NCI-H82 treated with DMSO at 0.1 percent for 48 hours (cell line): Measurements from ENCODE around the gene RELB.

Experiments
- DNase-seq: peaks from one replicate; lab custom pipeline; 2025; ENCODE audit not compliant: unreplicated experiment; lab: John Stamatoyannopoulos, UW

The RELB gene

DNA sequence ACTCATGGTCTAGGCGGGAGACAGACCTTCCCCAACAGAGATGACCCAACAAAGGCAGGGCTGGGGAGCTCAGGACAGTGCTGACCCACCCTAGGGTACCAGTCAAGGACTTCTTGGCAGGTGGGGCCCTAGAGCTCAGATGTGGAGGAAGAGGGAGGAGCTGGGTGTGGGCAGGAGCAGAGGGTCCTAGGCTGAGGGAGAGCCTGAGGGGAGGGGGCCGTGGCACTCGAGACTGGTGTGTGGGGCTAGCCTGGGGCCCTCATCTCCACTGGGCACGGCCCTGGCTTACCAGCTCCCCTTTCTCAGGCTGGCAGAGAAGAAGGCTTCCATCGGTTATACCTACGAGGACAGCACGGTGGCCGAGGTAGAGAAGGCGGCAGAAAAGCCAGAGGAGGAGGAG, 56.2 kb downstream of the RELB start:
- DNase-seq: no peak

DNA sequence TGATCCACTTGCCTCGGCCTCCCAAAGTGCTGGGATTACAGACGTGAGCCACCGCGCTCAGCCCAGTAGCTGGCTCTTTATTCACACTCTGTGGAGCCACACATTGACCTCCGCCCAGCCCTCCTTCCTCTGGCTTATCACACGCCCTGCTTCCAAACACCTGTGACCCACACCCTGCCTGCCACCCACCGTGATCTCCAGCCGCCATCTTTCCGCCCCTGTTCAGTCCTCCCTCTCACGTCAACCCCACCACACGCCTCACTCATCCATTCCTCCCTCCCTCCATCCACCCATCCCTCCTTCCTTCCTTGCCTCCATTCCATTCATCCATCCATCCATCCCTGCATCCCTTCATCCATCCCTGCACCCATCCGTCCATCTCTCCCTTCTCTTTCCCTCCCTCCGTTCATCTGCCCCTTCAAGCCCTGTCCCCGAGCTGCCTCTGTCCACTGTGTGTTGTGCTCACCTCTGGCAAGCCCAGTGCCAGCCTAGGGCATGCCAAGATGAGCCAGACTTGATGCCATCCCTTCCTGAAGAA, 57.4 kb downstream of the RELB start:
- DNase-seq: no peak

DNA sequence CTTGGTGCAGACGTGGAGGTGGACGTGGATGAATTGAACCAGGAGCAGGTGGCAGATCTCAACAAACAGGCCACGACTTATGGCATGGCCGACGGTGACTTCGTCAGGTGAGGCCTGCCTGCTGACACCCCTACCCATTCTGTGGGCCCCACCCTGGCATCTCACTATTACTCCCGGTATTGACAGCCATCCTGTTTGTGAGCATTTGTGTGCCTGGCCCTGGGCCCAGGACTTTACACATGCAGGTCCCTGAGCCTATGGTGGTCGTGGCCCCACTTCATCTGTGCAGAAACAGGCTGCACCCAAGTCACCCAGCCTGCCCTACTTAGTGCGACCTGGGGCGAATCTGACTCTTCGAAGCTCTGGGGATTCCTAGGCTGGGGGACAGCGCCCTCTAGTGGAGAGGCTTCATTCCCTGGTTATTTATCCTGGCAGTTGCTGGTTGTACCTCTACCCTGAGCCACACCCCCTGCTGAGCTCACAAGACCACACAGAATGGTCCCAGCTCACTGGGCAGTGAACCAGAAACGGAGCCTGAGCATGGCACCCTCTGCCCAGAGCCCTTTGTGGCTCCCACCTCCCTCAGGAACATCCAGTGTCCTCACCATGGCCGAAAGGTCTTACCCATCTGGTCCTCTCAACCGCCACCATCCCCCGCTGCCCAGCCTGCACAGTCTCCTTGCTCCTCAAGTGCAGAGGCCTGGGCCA, 58.1 kb downstream of the RELB start:
- DNase-seq: peak; percentile 51

DNA sequence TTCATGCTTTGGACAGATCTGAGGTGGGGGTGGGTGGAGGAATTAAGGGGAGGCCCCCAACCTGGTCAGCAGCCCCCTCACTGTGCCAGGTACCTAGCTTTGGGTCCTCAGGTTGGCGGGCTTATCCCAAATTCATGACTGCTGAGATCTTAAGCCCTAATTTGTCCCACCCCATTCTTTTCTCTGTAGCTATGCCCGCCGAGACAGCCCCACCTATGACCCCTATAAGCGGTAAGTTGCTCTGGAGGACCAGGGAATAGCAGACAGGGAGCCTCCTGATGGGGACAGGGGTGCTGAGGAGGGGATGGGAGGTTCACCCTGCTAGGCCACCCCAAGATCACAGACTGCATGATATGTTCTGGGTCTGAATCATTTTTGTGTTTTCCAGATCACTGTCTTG, 60.7 kb downstream of the RELB start:
- DNase-seq: no peak

DNA sequence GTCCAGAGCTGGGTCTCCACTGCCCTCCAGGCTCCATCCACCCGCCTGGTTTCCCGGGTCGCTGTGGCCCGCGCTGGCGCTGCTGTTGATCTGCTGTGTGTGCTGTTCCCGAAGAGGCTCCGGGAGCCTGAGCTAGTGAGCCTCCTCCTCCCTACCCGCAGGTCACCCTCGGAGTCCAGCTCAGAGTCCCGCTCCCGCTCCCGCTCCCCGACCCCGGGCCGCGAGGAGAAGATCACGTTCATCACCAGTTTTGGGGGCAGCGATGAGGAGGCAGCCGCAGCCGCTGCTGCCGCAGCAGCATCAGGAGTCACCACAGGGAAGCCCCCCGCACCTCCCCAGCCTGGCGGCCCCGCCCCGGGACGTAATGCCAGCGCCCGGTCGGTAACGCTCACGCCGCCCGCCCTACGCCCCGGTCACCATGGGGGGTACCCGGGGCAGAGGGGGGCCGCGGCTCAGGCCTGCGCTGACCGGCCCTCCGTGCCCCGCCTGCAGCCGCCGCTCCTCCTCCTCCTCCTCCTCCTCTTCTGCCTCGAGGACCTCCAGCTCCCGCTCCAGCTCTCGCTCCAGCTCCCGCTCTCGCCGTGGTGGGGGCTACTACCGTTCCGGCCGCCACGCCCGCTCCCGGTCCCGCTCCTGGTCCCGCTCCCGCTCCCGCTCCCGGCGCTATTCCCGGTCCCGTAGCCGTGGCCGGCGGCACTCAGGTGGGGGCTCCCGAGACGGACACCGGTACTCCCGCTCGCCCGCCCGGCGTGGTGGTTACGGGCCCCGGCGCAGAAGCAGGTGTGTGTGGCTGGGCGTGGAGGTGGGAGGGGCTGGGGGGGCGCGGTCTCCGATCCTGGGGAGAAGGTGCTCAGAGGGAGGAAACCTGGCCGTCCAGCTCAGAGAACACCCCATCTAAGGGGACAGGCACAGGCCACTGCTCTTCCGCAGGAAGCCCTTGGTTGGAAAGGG, 62.9 kb downstream of the RELB start:
- no peak for DNase-seq

DNA sequence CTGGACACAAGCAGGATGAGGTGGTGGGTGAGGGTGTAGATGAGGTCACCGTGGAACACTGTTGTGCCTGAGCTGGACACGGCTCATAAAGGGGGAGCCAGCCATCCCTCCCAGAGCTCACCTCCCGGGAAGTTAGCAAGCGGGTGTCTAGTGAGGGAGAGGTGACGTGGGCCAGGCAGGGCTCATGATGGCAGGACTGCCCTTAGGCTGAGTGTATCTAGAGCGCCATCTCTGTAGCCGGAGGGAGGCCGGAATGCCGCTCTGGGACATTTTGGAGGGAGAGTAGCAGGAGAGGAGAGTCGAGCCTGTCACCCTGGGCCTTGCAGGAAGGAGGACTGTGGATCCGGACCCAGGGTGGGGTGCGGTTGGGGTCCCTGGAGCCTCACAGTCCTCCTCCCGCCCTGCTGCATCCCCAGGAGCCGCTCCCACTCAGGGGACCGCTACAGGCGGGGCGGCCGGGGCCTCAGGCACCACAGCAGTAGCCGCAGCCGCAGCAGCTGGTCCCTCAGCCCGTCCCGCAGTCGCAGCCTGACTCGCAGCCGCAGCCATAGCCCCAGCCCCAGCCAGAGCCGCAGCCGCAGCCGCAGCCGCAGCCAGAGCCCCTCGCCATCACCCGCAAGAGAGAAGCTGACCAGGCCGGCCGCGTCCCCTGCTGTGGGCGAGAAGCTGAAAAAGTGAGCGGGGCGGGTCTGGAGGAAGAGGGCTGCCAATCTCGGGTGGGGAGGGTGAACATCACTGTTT, 65.8 kb downstream of the RELB start:
- DNase-seq: no peak

DNA sequence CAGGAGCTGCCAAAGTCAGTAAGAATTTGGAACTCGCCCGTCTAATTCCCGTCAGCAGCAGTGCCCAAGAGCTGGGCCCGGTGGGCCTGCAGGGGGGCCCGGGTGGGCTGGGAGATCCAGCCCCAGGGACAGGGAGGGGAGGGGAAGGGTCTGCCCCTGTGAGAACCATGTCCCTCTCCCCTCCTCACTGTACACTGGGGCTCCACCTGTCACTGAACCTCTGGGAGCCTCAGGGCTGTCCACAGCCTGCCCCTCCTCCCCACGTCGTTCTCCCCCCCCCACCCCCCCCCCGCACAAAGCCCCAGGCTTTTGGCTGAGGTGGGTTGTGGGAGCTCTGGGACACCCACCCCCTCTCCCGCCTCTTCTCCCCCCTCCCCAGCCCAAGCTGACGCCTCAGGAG, 66.8 kb downstream of the RELB start:
- DNase-seq: no peak

DNA sequence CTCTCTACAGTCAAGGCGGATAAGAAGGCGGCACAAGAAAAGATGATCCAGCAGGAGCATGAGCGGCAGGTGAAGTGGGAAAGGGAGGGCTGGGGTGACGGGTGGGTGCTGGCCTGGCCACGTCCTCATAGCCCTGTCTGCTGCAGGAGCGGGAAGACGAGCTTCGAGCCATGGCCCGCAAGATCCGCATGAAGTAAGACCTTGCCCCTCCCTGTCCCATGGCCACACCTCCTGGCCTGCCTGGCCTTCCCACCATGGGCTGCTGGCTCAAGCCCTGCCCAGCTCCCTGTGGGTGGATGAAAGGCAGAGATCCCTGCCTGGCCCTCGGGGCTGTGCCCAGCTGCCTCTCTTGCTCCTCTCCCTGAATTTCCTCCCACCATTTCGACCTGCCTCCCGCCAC, 67.8 kb downstream of the RELB start:
- no peak for DNase-seq

DNA sequence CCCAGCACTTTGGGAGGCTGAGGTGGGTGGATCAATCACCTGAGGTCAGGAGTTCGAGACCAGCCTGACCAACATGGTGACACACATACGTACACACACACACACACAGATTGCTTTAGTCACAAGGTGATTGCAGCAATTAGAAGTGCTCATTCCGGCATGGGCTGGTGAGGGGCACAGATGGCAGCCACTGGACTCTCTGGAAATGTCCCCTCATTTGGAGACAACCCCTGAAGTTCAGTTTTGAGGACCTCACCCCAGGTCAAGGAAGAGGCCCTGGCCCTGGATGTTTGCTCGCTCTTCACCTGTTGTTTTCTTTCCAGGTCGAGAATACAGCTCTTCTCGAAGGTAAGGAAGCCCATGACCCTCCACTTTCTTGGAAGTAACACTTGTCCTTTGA, 69.0 kb downstream of the RELB start:
- no peak for DNase-seq

DNA sequence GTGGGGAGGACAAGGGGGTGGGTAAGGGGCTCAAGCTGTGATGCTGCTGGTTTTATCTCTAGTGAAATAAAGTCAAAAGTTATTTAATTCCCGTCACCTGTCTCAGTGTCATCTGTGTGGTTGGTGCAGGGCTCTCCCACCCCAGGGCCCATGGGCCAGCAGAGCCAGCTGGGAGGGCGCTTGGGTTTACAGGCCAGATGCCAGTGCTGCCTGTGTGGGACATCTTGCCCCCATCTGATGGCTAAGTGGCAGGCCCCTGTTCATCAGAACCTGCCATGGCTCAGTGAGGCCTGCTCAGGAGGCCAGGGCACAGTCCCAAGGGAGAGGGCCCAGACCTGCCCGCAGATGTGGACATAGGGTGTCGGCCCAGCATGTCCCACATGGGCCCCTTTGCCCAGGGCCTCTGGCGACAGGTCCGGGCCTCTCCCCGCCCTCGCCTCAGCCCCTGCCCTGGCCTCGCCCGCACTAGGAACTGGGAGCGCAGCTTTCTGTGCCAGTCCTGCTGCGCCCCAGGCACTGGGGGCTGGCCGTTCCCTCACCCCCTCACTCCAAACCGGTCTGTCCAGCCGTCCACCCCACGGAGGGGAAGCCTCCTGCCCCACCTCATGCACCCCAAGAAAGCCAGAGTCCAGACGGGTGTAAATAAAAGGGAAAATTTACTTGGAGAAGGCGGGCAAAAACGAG, 69.7 kb downstream of the RELB start:
- DNase-seq: no peak

DNA sequence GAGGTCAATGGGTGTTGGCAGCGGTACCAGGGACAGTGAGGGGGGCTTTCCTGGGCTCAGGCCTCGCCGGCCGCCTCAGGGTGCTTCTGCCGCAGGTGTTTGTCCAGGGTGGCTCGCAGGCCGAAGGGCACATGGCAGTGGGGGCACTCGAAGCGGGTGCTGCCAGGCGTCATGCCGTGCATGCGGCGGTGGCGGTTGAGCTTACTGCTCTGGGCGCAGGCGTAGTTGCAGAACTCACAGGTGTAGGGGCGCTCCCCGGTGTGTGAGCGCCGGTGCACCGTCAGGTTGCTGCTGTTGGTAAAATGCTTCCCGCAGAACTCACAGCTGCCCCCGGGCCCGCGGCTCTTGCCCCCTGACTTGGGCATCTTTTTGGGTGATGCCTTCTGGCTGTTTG, 70.3 kb downstream of the RELB start:
- no peak for DNase-seq

DNA sequence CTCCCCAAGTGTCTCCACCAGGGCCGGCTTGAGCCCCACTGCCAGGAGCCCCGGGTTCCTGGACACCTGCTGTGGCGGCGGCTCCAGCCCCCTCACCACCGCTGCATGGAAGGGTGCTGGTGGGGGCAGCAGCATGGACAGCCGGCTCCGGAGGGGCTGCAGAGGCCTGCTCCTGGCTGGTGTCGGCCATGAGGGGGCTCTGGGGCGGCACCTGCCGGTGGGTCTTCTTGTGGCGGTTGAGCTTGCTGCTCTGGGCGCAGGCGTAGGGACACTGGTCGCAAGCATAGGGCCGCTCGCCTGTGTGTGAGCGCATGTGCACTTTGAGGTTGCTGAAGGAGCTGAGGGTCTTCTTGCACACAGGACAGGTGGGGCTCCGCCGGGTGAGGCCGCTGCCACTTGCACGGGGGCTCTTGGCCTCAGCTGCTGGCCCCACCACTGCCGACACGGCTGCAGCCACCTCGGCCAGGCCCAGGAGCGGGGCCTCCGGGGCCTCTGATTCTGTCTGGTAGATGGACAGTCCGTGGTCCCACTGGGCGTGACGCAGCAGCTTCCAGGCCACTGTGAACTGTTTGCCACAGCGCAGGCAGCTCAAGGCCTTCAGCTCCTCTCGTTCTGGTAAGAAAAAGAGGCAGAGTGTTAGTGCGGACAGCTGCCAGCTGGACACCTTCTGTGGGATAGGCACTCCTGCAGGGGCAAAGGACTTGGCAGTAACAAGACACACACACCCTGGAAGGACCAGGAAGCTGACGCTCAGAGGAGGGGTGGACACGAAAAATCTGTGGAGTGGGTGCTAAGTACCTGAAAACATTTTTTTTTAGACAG, 70.9 kb downstream of the RELB start:
- no peak for DNase-seq

DNA sequence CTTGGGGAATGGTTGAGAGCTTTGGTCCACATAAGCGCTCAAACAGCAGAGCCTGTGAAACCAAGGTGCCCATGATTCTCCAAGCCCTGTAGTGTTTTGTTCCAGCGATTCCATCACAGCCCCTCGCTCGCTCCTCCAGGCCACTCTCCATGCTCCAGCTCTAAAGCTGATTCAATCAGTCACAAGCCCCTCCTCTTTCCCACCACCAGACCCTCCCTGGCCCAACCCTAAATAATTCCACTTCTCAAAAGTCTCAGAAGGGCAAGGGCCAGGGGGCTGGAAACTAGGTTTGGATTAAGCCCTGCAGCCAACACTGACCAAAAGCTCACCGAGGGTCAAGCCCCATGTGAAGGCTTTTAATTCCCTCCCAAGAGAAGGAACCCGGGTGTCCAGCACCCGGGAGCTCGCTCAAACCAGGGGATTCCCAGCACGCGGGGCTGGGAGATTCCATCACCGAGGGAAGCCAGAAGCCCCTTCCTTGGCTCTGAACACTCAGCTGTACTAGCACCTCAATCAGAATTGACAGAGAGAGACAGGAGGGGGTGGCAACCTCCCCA, 73.6 kb downstream of the RELB start:
- no peak for DNase-seq

DNA sequence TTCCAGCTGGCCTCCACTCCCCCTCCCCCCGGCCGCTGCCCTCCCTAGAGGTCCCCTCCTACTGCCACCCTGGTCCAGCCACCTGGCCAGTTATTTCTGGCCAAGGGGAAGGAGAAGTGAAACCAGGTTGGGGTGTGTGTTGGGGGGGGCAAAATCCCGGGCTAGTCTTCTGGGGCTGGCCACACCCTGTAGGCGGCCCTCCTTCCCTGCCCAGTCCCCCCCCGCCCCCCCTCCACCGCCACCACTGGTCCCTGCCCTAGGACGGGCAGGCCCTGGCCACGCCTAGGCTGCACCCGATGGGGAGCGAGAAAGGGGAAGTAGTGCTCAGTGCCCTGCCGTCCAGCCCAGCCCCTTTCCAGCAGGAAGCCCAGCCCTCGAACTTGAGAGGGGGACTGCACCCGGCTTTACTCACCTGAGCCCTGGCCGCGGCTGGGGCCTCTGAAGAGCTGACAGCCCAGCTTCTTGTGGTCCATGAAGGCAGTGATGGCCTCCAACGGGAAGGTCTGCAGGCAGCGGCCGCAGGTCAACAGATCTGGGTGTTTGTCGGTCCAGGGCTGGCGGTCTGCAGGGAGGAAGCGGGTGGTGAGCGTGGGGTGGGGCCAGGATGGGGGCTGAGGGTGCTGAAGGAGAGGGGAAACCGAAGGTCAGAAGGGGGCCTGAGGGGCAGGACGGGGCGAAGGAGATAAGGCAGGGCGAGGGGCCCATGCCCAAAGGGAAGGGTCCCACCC, 74.2 kb downstream of the RELB start:
- peak; percentile 41 for DNase-seq

DNA sequence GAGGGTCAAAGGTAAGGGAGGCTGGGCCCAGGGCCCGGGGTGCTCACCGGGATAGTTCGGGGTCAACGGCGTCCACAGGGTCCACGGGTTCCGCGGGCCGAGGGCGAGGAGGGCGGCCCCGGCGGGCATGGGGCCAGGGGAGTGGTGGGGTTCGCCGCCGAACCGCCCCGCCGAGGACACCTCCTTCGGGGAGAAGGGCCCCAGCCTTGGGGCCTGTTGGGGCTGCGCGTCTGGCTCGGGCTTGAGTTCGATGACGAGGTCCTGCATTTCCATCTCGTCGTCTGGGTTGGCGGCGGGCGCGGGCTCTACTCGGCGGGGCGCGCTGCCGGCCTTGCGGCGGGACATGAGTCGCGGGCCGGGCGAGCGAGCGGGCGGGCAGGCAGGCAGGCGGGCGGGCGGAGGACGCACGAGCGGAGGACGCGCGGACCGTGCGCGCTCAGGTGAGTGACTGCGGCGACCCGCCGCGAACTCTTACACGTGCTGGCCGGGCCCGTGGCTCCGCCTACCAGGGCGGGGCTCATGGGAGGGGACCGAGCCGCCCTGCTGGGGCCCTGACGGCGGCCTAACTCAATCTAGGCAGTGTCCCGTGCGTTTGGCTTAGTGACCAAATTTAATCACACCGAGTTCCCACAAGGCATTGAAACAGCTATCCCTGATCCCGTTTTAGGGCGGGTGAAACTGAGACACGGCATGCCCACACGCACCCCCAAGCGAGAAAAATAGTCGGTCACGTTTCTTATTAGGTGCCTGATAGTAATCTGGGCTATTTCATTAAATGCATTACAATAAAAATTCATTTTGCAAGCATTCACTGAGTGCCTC, 75.0 kb downstream of the RELB start, which contains the start of gene ZNF296:
Gene ZNF296 (minus strand): TSS at position 450 of the 822 bp plus-strand sequence. CDS start 105 bp downstream, at position 345.
- DNase-seq: peak; percentile 32

DNA sequence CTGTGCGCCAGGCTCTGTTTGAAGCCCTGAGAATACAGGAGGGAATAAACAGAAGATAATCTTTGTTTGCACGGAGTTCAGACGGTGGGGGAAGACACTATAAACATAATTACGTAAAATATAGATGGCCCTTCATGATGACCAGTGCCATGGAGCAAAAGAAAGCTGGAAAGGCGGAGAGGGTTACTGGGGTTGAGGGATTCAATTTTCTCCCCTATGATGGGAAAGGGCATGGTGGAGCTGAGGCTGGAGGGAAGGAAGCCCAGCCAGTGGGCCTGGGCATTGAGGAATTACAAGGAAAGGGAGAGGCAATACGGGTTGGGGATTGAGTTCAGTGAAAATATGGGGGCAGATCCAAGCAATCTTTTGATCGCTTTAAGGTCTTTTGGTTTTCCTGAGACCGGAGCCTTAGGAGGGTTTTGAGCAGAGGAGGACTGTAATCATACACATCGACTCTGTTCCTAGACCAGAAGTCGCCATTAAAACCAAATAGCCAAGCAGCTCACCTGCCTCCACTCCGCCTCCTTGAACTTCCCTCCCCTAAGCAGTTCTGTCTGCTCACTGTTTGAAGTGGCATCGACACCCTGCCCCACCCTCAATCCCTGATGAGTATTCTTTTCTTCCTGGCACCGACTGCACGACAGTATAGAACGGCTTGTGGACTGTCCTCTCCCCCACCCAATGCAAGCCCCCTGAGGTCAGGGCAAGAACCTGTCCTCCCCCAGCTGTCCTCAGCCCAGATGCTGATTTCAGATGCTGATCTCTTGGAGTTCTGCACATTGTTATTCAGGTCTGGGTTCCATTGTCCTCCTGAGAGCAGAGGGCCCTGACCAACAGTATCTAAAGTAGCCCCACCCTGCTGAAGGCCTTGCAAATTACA, 75.8 kb downstream of the RELB start:
- peak; percentile 11 for DNase-seq
